H1 (cell line): ENCODE results near the gene ARMC7. TPM values are rescaled to one million over a fixed set of nuclear protein-coding genes. Genes with fewer than 3 reads are reported as not detected.

Experiments used
- SIN3A ChIP-seq, 2 experiments: IDR thresholded peaks in 1 of 2; conservative IDR thresholded peaks in 1 of 2; 2 replicates each; pipeline ENCODE4 v1.6.1; 2011 to 2012; ENCODE audit warnings: low read length in 2 of 2, improper control_type of control experiment in 1 of 2, low read depth in 1 of 2, mild to moderate bottlenecking in 1 of 2
- TAF1 ChIP-seq: IDR thresholded peaks from 2 replicates; pipeline ENCODE4 v1.6.1; 2011; ENCODE audit warnings: mild to moderate bottlenecking, low read depth, low read length
- polyA plus RNA-seq, 7 experiments: library from polyadenylated mRNA; depleted of rRNA in 3 of 7; stranded (reverse) in 5 of 7; unstranded in 2 of 7; fragments of >200 nt in 5 of 7; fragments of 200-250 nt in 2 of 7; gene quantifications; 1 replicate in 5 of 7; 2 replicates in 1 of 7; 4 replicates in 1 of 7; pipeline versions ENCODE4 v1.2.1 to v1.2.3, GENCODE V29; 2011 to 2013; ENCODE audit warnings: missing spikeins in 2 of 7, mixed read lengths in 2 of 7
- total RNA-seq: library from RNA; stranded (reverse); fragmentation: NEBNext Ultra II Directional; extraction: Animal tissue kit (Norgen Biotek cat#: 25700); gene quantifications from 2 replicates; pipeline ENCODE4 v1.2.1, GENCODE V29; 2021

ARMC7 gene
- total and polyA plus RNA-seq, 2 of the 8 experiments (the other 6 are each of a cell fraction or from before 2014, with no cell fraction given), result 9.8 to 13.6 TPM

GRCh38 chr17:75113798-75114551 lies 4.2 kb downstream of the ARMC7 start (continued):
- TF ChIP-seq SIN3A (conservative IDR thresholded peaks at IDR 0.05 in 1 of 2, IDR thresholded peaks at IDR 0.05 in 1 of 2; ENCODE audit: low read depth in 1 of 2, low read length in 2 of 2) (peak in 1 of 2 experiments; percentile 78; a peak in 2 of 4 replicates), TAF1 (no peak)
- TF ChIP-seq, all 59 proteins: peak for 6
